Skeletal muscle cell (primary cell): ENCODE results near the gene PDLIM4.

Source experiments
- DNase-seq: peaks from one replicate; pipeline ENCODE4 v3.0.0-alpha.2; 2010; ENCODE audit warnings: low read depth
- H3K4me3 ChIP-seq: 2 replicates; pipeline ENCODE4 v1.5.1; 2011; ENCODE audit warnings: low read depth, mild to moderate bottlenecking, control low read depth, low read length, moderate library complexity

PDLIM4 gene

DNA sequence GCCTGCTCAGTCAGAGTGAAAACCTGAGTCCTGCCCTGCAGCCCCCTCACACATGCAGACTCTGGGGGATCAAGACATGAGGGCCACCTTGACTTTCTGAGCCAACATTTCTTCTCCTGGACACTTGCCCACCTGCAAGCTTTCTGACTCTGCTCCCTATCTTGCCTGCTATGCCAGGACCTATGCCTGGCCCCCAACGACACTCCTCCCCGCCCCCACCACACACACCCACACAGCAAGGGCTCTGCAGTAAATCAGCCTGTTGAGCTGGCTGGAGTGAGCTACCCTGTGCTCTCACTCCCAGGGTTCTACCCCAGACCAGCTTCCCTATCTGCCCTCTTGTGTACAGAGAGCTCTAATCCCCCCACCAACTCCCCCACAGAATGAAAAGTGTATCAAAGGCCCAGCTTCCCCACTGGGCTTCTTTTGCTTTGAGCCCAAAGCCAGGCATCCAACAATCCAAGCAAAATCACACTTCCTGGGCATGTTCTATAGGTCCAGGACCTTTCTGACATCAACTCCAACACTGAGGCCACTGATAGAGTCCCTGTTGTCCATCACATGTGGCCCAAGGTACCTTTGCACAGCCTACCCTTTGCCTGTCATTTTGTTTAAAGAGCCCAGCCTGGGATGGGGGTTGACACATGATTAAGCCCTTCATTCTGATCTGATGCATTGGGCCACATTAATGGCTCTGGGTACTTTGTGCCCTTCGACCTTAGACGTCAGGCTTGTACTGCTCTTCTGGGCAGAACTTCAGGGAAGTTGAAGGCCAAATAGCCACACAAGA, 7.2 kb downstream of the PDLIM4 start:
- no peak for DNase-seq

GRCh38 chr5:132265336-132266030, 8.0 kb downstream of the PDLIM4 start:
- peak; percentile 80 for DNase-seq
- H3K4me3 ChIP-seq, result no peak overlapping the region

More for the DNA sequence above, 7.2 kb downstream of the PDLIM4 start:
- H3K4me3 ChIP-seq, result no peak overlapping the region

- no peak overlapping the region for H3K4me3 ChIP-seq
- no peak for DNase-seq
Observed at GRCh38 chr5:132266031-132266835, 8.7 kb downstream of the PDLIM4 start.

- DNase-seq, result no peak
- no peak overlapping the region for H3K4me3 ChIP-seq
Observed at GRCh38 chr5:132266836-132267160, 9.3 kb downstream of the PDLIM4 start.

DNA sequence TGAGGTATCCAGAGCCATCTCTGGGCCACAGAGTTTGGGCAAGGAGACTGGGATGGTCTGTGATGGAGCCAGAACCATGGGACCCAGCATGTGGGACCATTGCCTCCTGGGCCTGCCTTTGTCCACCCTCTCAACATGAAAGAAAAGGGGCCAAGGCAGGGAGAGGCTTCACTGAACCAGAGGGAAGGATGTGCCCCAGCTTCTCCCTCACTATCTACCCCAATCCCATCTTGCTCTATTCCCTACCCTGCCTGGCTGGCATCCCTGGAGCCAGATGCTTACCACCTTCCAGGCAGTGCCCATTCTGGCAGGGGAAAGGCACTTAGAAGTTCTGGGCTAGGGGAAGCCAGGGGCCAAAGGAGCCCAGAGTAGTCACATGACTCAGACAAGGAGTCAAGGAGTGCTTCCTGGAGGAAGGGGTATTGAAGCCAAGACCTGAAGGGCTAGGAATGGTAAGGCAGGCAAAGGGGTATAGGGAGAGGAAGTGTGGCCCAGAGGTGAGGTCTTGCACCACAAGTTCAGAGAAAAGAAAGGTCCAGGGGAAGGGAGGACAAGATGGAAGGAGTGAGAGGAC, 9.8 kb downstream of the PDLIM4 start:
- H3K4me3 ChIP-seq, result no peak overlapping the region
- DNase-seq, result no peak

DNA sequence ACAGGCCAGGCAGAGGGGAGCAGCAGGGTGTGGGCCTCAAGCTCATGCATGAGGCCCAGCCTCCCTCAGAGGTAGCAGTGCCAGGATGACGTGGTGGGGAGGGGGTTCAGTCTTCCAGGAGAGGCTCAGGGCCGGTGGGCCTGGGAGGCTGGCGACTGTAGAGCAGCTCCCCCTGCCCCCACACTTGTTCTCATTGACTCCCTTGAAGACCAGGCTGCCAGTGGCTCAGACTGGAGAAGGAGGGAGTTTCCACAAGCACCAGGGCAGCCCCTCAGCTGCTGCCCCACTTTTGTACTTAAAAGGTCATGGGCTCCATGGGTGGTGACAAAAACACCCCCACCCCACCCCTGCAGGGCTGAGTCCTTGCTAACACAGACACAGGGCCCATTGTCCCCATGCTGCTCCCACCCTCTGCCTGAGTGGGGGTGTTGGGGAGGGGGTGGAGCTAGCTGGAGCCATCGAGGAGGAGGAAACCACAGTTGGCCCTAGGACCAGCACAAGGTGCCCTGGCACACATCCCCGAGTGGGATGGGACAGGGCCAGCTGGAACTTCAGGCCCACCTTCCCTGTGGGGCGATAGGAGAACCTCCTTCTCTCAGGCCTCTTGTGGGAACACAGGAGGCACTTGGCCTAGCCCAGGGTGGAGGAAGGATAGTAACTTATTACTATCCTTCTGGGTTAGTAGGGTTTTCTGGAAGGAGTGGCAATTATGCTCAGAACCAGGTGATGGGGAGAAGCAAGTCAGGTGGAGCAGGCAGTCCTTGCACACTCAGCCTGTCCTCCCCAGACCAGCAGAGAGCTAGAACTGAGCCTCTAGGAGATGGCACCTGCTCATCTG, 10.7 kb downstream of the PDLIM4 start:
- no peak overlapping the region for H3K4me3 ChIP-seq
- no peak for DNase-seq

DNA sequence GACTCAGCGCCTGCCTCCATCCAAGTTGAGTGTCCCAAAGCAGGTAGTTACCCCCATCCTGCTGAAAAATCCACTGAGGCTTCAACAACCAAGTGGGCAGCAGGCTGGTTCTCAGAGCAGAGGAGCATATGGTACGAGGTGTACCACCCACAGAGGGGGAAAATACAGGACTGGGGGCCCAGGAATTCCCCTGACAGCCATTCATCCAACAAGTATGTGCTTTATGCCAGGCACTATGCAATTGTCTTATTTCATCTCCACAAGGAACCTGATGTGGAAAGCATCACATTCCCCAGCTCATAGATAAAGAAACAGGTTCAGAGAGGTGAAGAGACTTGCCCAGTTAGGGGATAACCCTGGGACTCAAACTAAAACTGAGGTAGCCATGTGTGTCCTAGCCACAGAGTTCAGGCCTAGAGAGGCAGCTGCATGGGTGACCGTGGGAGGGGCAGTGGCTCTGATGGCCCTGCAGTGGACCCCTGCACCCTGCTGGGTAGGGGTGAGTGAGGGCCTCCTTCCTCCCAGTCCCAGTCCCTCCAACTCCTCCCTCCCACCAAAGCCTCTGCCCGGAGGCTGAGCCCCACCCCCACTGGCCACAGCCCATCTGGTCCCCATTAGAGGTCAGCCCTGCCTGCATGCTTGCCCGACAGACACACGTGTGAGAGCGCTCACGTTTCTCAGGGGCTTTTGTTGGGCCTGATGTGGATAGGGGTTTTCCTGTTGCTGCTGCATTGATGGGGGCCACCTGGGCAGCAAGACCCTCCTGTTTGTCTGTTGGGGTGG, 11.5 kb downstream of the PDLIM4 start:
- DNase-seq, result no peak
- H3K4me3 ChIP-seq, result no peak overlapping the region

DNA sequence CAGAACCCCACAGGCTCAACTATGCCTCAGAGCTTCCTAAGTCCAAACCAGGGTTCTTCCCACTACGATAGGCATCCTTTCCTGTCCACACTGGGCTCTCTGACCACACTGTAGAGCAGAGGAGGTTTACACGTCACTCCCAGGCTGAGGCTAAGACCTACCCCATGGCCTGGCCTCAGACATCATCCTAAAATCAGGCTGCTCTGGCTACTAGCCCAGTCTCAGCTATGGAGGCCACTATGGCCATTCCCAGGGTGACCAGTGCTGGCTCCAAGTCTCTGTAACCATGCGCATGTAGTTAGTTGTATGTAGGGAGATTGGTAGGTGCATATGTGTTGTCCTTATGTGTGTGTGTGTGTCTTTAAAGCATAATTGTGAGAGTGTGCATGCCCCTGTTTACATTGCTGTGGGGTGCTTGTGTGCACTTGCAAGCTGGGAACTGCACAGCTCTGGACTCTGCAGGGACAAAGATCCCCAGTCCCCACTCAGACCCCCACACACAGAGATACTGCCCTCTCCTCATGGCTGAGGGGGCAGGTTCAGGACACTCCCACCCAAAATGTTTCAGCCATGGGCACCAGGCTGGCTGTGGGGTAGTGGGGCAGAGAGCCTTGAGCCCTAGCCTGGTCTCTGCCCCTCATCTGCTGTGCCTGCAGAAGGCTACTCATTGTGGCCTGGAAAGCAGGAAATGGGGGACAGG, 12.3 kb downstream of the PDLIM4 start:
- DNase-seq, result no peak
- H3K4me3 ChIP-seq, result no peak overlapping the region

DNA sequence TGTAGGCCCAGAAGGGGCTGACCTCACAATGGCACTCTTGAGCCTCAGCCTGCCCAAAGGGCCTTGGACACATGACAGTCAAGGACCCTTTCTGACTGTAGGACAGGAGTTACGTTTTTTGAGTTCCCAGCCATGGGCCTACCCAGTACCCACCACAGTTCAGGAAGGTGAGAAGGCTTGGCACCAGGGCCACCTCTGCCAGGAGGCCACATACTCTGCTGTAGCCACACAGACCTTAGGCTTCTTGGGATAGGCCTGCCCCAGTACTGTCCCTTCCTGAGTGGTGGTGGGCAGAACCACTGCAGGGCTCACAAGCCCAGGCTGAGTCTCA, 12.8 kb downstream of the PDLIM4 start:
- H3K4me3 ChIP-seq, result no peak overlapping the region
- no peak for DNase-seq

- DNase-seq, result no peak
- no peak overlapping the region for H3K4me3 ChIP-seq
Observed at GRCh38 chr5:132270706-132271105, 13.2 kb downstream of the PDLIM4 start.

DNA sequence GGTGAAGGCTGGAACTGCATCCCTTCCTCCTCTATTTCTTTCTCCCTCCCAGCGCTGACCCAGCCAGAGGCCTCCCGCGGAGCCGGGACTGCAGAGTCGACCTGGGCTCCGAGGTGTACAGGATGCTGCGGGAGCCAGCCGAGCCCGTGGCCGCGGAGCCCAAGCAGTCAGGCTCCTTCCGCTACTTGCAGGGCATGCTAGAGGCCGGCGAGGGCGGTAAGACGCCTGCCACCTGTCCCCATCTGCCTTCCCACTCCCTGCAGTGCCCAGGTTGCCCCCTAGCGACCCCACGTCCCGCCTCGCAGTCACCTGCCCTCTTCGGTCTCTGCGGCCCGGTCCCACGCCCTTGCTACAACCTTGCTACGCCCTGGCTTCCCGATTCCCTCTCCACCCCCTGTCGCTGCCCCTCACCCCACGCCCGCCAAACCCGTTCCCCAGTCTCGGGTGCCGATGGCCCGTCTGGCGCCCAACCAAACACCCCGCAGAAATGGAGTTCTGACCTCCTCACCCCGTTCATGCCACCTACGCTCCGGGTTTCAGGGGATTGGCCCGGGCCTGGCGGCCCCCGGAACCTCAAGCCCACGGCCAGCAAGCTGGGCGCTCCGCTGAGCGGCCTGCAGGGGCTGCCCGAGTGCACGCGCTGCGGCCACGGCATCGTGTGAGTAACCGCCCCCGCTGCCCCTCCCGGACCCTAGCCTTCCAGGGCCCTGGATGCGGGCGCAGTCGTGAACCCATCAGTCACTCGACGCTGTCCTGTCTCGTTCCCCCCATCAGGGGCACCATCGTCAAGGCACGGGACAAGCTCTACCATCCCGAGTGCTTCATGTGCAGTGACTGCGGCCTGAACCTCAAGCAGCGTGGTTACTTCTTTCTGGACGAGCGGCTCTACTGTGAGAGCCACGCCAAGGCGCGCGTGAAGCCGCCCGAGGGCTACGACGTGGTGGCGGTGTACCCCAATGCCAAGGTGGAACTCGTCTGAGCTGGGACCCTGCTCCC, 14.1 kb downstream of the PDLIM4 start:
- DNase-seq, result no peak
- no peak overlapping the region for H3K4me3 ChIP-seq

GRCh38 chr5:132272311-132273210, 15.1 kb downstream of the PDLIM4 start:
- no peak overlapping the region for H3K4me3 ChIP-seq
- DNase-seq, result no peak

- no peak overlapping the region for H3K4me3 ChIP-seq
Observed at GRCh38 chr5:132273631-132274030, 16.1 kb downstream of the PDLIM4 start.

DNA sequence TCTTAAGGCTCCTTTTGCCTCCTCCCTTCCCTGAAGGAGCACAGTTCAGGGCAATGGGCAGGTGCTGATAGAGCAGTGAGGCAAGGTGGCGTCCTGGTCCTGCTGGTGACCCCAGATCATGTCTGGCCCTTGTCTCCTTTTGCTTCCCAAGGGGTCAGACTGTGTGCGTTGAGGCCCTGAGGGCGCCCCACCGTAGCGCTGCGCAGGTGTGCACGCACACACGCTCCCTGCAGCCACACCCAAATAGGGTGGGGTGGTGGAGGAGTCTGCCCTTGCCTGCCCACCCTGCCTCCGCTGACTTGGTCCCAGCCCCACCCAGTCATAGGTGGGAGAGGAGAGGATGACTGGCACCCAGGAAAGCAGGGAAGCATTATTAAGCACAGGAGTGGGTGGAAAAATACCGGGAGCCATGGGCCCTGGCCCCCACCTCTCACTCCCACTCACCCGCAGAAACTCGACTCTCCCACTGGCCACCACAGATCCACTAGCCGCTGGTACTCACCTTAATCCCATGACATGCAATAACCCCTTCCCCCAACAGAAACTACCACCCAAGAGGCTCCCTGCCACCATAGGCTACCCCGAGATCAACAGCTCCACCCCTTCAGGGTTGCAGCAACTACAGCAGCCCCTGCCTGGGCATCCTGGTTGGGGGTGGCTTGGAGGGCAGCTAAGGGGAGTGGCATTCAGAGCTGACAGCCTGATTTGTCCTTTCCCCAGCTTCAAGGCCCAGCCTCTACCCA, 16.7 kb downstream of the PDLIM4 start:
- no peak overlapping the region for H3K4me3 ChIP-seq

More at GRCh38 chr5:132273631-132274030, 16.1 kb downstream of the PDLIM4 start:
- no peak for DNase-seq

More for the DNA sequence above, 16.7 kb downstream of the PDLIM4 start:
- DNase-seq, result no peak
